Activated CD8-positive, alpha-beta memory T cell treated with anti-CD3 and anti-CD28 coated beads, Interleukin-2, amount 10 ng/mL, durations not matched to agents 7 days and 5 days (primary cell): Measurements from ENCODE around the gene SLC45A2. TPM values are rescaled to one million over a fixed set of nuclear protein-coding genes. Genes with fewer than 3 reads are reported as not detected.
"Not testable (repeated sequence)": the region's sequence is repeated elsewhere in the genome, so short reads cannot be mapped to it uniquely, and the experiment has no call there.

Experiments
- ATAC-seq: fragments of 150-1000 bp; cut with Tn5 transposase; one replicate; pipeline ENCODE4 v1.10.0; 2021; ENCODE audit warnings: moderate library complexity
- CTCF ChIA-PET: fragments of 350-600 bp; sonication (Branson Sonifier 250); formaldehyde crosslinking; loops from one replicate; lab custom pipeline; 2021; ENCODE audit warnings: antibody characterized with exemption; lab: Charles Lee
- DNase-seq: peaks from one replicate; pipeline ENCODE4 v3.0.0-alpha.2; 2020
- H3K27ac Mint-ChIP-seq: one replicate; pipeline ENCODE4 v1.8.0; 2021; ENCODE audit warnings: mild to moderate bottlenecking, mixed read lengths
- H3K27me3 Mint-ChIP-seq: one replicate; pipeline ENCODE4 v1.8.0; 2021; ENCODE audit warnings: mixed read lengths
- H3K36me3 Mint-ChIP-seq: one replicate; pipeline ENCODE4 v1.8.0; 2021; ENCODE audit warnings: mild to moderate bottlenecking, mixed read lengths
- H3K4me1 Mint-ChIP-seq: one replicate; pipeline ENCODE4 v1.8.0; 2021; ENCODE audit warnings: mixed read lengths
- H3K4me3 Mint-ChIP-seq: one replicate; pipeline ENCODE4 v1.8.0; 2021; ENCODE audit warnings: mild to moderate bottlenecking, moderate library complexity, mixed read lengths
- H3K9me3 Mint-ChIP-seq: one replicate; pipeline ENCODE4 v1.8.0; 2022; ENCODE audit warnings: low read depth, mixed read lengths
- total RNA-seq, 2 experiments: library from RNA; stranded (reverse); gene quantifications; one replicate each; pipeline ENCODE4 v1.2.3, GENCODE V29; 2021

Gene SLC45A2
- total RNA-seq, 2 experiments from 2014 or later, result 0.21 TPM; not detected in 1

DNA sequence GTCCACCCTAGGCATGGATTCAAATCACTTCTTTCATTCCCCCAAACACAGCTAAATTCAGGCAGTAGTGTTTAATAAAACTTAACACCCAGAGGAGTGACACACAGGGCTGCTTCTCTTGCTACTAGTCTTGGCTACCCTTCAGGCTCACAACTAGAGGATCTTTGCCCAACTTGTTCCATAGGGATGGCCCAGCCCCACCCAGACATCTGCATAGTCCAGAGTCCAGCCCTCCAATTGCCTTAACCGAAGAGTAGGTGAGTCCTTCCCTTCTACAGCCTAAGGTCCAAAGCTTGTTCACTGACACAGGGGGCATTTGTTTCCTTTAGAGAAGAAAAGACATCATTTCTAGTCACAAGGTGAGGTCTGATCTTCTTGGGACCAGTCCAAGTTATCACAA, 63.5 kb downstream of the SLC45A2 start:
- Mint-ChIP-seq H3K27me3 (peaks cover 7% of the 10 kb centered on the region), H3K4me1 (no peaks in the 10 kb centered on the region), H3K36me3 (no peaks in the 10 kb centered on the region), H3K4me3 (no peak overlapping the region), H3K9me3 (no peaks in the 10 kb centered on the region), H3K27ac (no peak overlapping the region)
- DNase-seq, result no peak
- CTCF ChIA-PET, result interaction anchor here (0.7 kb wide), 1 partner anchor 14 kb away, joined by 4 read pairs; no protein-coding TSS in a partner anchor
- no peak for ATAC-seq

DNA sequence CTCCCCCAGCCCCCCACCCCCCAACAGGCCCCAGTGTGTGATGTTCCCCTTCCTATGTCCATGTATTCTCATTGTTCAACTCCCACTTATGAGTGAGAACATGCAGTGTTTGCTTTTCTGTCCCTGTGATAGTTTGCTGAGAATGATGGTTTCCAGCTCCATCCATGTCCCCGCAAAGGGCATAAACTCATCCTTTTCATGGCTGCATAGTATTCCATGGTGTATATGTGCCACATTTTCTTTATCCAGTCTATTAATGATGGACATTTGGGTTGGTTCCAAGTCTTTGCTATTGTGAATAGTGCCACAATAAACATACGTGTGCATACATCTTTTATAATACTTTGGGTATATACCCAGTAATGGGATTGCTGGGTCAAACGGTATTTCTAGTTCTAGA, 69.6 kb downstream of the SLC45A2 start:
- CTCF ChIA-PET, H3K9me3 Mint-ChIP-seq, ATAC-seq, H3K27ac Mint-ChIP-seq, H3K36me3 Mint-ChIP-seq, H3K4me1 Mint-ChIP-seq, H3K4me3 Mint-ChIP-seq, DNase-seq, H3K27me3 Mint-ChIP-seq: not testable (repeated sequence)

DNA sequence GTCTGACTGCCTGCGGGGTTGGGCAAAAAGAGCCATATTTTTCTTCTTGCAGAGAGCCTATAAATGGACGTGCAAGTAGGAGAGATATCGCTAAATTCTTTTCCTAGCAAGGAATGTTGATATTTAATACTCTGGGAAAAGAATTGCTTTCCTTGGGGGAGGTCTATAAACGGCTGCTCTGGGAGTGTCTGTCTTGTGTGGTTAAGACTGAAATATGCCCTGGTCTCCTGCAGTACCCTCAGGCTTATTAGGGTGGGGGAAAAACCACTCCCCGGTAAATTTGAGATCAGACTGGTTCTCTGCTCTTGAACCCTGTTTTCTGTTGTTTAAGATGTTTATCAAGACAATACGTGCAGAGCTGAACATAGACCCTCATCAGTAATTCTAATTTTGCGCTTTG, 78.2 kb downstream of the SLC45A2 start:
- H3K4me3 Mint-ChIP-seq, DNase-seq, H3K9me3 Mint-ChIP-seq, CTCF ChIA-PET, H3K27ac Mint-ChIP-seq, ATAC-seq, H3K36me3 Mint-ChIP-seq, H3K4me1 Mint-ChIP-seq: not testable (repeated sequence)
- H3K27me3 Mint-ChIP-seq, result peaks cover 12% of the 10 kb centered on the region

DNA sequence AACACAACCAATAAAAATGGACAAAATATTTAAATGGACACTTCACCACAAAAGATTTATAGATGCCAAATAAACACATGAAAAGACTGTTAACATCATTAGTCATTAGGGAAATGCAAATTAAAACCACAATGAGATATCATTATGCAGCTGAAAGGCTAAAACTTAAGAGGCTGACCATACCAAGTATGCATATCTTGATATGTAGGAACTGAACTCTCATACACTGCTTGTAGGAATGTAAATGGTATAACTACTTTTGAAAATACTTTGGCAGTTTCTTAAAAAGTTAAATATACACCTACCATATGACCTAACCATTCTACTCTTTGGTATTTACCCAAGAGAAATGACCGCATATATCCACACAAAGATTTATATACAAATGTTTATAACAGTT, 79.1 kb downstream of the SLC45A2 start:
- Mint-ChIP-seq H3K27me3 (peaks cover 12% of the 10 kb centered on the region), H3K27ac (no peak overlapping the region), H3K4me3 (no peak overlapping the region), H3K4me1 (no peaks in the 10 kb centered on the region), H3K9me3 (peaks cover 8% of the 10 kb centered on the region), H3K36me3 (no peaks in the 10 kb centered on the region)
- CTCF ChIA-PET, result no interaction called here
- ATAC-seq (no peak), DNase-seq (no peak)

DNA sequence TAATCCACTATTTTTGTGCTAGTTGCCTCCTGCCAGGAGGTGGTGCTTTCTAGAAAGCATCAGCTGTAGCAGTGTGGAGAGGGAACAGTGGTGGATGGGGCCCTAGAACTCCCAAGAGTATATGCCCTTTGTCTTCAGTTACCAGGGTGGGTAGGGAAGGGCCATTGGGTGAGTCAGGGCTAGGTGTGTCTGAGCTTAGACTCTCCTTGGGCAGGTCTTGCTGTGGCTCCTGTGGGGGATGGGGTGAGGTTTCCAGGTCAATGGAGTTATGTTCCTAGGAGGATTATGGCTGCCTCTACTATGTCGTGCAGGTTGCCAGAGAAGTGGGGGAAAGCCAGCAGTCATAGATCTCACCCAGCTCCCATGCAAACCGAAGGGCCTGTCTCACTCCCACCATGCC, 81.4 kb downstream of the SLC45A2 start:
- H3K36me3 Mint-ChIP-seq, result no peaks in the 10 kb centered on the region
- ATAC-seq (no peak), DNase-seq (no peak)
- H3K27me3 Mint-ChIP-seq, result peaks cover 7% of the 10 kb centered on the region
- peaks cover 8% of the 10 kb centered on the region for H3K9me3 Mint-ChIP-seq
- no peaks in the 10 kb centered on the region for H3K4me1 Mint-ChIP-seq
- CTCF ChIA-PET, result no interaction called here
- H3K4me3 Mint-ChIP-seq, result no peak overlapping the region
- H3K27ac Mint-ChIP-seq, result no peak overlapping the region

DNA sequence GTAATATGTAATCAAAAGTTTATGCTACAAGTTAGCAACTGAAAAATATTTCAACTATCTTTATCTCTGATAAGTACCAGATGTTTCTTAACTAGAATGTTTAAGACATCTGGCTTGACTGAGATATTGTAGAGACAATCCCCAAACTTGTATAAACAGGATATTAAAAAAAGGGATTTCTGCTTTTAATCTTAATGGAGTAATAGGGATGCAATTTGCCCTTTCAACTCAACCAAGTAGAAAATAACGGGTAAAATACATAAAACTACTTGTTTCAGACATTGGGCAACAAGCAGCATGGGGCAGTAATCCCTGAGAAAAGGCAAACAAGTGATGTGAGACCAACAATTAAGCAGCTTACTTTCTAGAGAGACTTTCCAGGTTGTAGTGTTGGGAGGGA, 83.3 kb downstream of the SLC45A2 start:
- H3K9me3 Mint-ChIP-seq, result peaks cover 4% of the 10 kb centered on the region
- no peak overlapping the region for H3K4me3 Mint-ChIP-seq
- H3K27ac Mint-ChIP-seq, result no peak overlapping the region
- H3K36me3 Mint-ChIP-seq, result no peaks in the 10 kb centered on the region
- DNase-seq, result no peak
- peaks cover 14% of the 10 kb centered on the region for H3K27me3 Mint-ChIP-seq
- no peaks in the 10 kb centered on the region for H3K4me1 Mint-ChIP-seq
- no peak for ATAC-seq
- CTCF ChIA-PET, result no interaction called here

Other genes with a start within 250 kb of the SLC45A2 start
- gene ADAMTS12, start 92.7 kb downstream of the SLC45A2 start, total RNA-seq, result not detected
- not detected for gene RXFP3, start 48.3 kb downstream of the SLC45A2 start, total RNA-seq
- gene AMACR, start 23.4 kb upstream of the SLC45A2 start, total RNA-seq, result 1 to 10 TPM; 6.6 to 9.5 TPM
- gene C1QTNF3, start 58.5 kb upstream of the SLC45A2 start, total RNA-seq, result 1 to 10 TPM; 2.7 to 3.8 TPM